ENCODE data around the gene SLC27A5. TPM values are rescaled to one million over a fixed set of nuclear protein-coding genes. Genes with fewer than 3 reads are reported as not detected.

Gene SLC27A5
- total RNA-seq, 4 donors from 2014 or later = 3.8 to 10.8 (median 4.6) TPM

- H3K9me3 ChIP-seq = no peaks in the 10 kb centered on the region
- no peak overlapping the region for H3K4me3 ChIP-seq
- intact Hi-C loops (cut with DNase I) = no loop called here
- WGBS = 69% methylated on average over 2 of the region's 2 CpGs
- H3K27me3 ChIP-seq = no peaks in the 10 kb centered on the region
- no peak overlapping the region for H3K27ac ChIP-seq (replicated peaks in 1 of 4)
- H3K4me1 ChIP-seq = no peaks in the 10 kb centered on the region
- no peak for DNase-seq (ENCODE audit: extremely low spot score)
- TF ChIP-seq POLR2AphosphoS5 (IDR thresholded peaks at IDR 0.05) = no peak
- peaks cover 9 to 35% (median 31%) of the 10 kb centered on the region in 4 donors for H3K36me3 ChIP-seq
Measured at GRCh38 chr19:58483776-58484175, 28.0 kb downstream of the SLC27A5 start.

- 87% methylated on average over 7 of the region's 7 CpGs for WGBS
- Histone ChIP-seq H3K4me3 (no peak overlapping the region), H3K9me3 (no peaks in the 10 kb centered on the region), H3K4me1 (peaks cover under 1 to 5% (median 3%) of the 10 kb centered on the region in 4 donors), H3K27ac (replicated peaks in 1 of 4) (no peak overlapping the region), H3K27me3 (no peaks in the 10 kb centered on the region), H3K36me3 (peaks cover 9 to 49% (median 38%) of the 10 kb centered on the region in 4 donors)
- intact Hi-C loops (cut with DNase I) = no loop called here
- DNase-seq (ENCODE audit: extremely low spot score) = no peak
- TF ChIP-seq POLR2A (IDR thresholded peaks at IDR 0.05; ENCODE audit: low read depth) (no peak), CTCF (IDR thresholded peaks at IDR 0.05) (no peak), POLR2AphosphoS5 (IDR thresholded peaks at IDR 0.05) (no peak), EP300 (IDR thresholded peaks at IDR 0.05) (no peak)
Measured at GRCh38 chr19:58482372-58482771, 29.4 kb downstream of the SLC27A5 start.

GRCh38 chr19:58480831-58481230 lies 31.0 kb downstream of the SLC27A5 start:
- TF ChIP-seq CTCF (IDR thresholded peaks at IDR 0.05) = no peak
- no peak for TF ChIP-seq POLR2A (IDR thresholded peaks at IDR 0.05; ENCODE audit: low read depth)
- TF ChIP-seq POLR2AphosphoS5 (IDR thresholded peaks at IDR 0.05) = no peak
- TF ChIP-seq EP300 (IDR thresholded peaks at IDR 0.05) = no peak
- no peak for DNase-seq (ENCODE audit: extremely low spot score)
- 82% methylated on average over 2 of the region's 2 CpGs for WGBS
- H3K27me3 ChIP-seq = no peaks in the 10 kb centered on the region
- H3K36me3 ChIP-seq = peaks cover 9 to 49% (median 38%) of the 10 kb centered on the region in 4 donors
- no peak overlapping the region for H3K4me3 ChIP-seq
- no peak overlapping the region for H3K27ac ChIP-seq (replicated peaks in 1 of 4)
- peaks cover 11 to 17% (median 14%) of the 10 kb centered on the region in 4 donors for H3K4me1 ChIP-seq
- intact Hi-C loops (cut with DNase I) = no loop called here
- H3K9me3 ChIP-seq = no peaks in the 10 kb centered on the region

GRCh38 chr19:58480481-58480830 lies 31.3 kb downstream of the SLC27A5 start:
- no peak for DNase-seq (ENCODE audit: extremely low spot score)

More at GRCh38 chr19:58480481-58480830, 31.3 kb downstream of the SLC27A5 start:
- intact Hi-C loops (cut with DNase I) = no loop called here
- no peak overlapping the region for H3K4me3 ChIP-seq
- H3K27me3 ChIP-seq = no peaks in the 10 kb centered on the region
- H3K36me3 ChIP-seq = peaks cover 9 to 49% (median 38%) of the 10 kb centered on the region in 4 donors
- no peaks in the 10 kb centered on the region for H3K9me3 ChIP-seq
- WGBS = 90% methylated on average over 17 of the region's 20 CpGs
- H3K4me1 ChIP-seq = peaks cover 11 to 18% (median 15%) of the 10 kb centered on the region in 4 donors
- TF ChIP-seq POLR2A (IDR thresholded peaks at IDR 0.05; ENCODE audit: low read depth) (no peak), POLR2AphosphoS5 (IDR thresholded peaks at IDR 0.05) (no peak), EP300 (IDR thresholded peaks at IDR 0.05) (no peak), CTCF (IDR thresholded peaks at IDR 0.05) (no peak)
- no peak overlapping the region for H3K27ac ChIP-seq (replicated peaks in 1 of 4)

Data from esophagus muscularis mucosa (tissue), 4 donors.